GM21381 (cell line): ENCODE data around the gene OR51B2.

Source experiments
- ATAC-seq: cut with Tn5 transposase; IDR thresholded peaks from one replicate; pipeline ENCODE4 v1.9.1; 2021; ENCODE audit warnings: mild to moderate bottlenecking, moderate library complexity; ENCODE audit not compliant: unreplicated experiment

Gene OR51B2

DNA sequence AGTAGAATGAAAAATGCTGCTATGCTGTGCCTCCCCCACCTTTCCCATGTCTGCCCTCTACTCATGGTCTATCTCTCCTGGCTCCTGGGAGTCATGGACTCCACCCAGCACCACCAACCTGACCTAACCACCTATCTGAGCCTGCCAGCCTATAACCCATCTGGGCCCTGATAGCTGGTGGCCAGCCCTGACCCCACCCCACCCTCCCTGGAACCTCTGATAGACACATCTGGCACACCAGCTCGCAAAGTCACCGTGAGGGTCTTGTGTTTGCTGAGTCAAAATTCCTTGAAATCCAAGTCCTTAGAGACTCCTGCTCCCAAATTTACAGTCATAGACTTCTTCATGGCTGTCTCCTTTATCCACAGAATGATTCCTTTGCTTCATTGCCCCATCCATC lies 39.5 kb downstream of the OR51B2 start:
- no peak for ATAC-seq

GRCh38 chr11:5283882-5284281 lies 40.2 kb downstream of the OR51B2 start:
- no peak for ATAC-seq

- ATAC-seq, result no peak
These were observed 41.0 kb downstream of the OR51B2 start for GRCh38 chr11:5283086-5283485.

DNA sequence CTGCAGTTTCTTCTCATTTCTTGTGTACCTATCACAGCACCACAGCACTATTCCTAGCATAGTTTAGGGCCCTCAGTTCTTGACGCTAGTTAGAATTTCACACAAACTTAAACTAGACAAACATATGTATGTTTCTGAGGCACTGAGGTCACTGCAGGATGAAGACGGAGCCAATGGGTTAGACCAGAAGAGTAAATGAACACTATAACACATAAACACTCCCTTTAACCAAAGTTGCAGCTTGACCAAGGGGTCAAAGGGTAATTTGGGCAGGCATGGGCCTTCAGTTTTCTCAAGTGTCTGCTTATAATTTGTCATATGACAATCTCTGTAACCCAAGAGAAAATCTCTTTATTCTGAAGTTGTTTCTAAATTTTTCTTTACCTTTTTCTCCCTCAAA lies 41.5 kb downstream of the OR51B2 start:
- no peak for ATAC-seq

DNA sequence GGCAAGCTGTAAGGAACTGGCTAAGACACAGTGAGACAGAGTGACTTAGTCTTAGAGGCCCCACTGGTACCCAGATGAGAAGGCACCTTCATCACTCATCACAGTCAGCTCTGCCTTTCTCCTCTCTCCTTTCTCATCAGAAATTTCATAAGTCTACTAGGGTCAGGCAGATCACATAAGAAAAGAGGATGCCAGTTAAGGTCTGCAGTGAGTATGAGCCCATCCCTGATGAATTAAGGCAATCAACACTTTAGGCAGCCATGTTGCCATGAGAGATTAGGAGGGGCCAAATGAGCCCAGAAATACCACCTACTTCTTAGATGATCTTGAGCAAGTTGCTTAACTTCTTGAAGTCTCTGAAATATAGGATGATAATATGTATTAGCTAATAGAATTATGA lies 42.5 kb downstream of the OR51B2 start:
- ATAC-seq, result no peak

DNA sequence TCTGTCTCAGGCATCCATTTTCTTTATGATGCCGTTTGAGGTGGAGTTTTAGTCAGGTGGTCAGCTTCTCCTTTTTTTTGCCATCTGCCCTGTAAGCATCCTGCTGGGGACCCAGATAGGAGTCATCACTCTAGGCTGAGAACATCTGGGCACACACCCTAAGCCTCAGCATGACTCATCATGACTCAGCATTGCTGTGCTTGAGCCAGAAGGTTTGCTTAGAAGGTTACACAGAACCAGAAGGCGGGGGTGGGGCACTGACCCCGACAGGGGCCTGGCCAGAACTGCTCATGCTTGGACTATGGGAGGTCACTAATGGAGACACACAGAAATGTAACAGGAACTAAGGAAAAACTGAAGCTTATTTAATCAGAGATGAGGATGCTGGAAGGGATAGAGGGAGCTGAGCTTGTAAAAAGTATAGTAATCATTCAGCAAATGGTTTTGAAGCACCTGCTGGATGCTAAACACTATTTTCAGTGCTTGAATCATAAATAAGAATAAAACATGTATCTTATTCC lies 43.5 kb downstream of the OR51B2 start:
- peak; percentile 94 for ATAC-seq

- ATAC-seq, result no peak
These were observed 44.5 kb downstream of the OR51B2 start for GRCh38 chr11:5279471-5280090.

DNA sequence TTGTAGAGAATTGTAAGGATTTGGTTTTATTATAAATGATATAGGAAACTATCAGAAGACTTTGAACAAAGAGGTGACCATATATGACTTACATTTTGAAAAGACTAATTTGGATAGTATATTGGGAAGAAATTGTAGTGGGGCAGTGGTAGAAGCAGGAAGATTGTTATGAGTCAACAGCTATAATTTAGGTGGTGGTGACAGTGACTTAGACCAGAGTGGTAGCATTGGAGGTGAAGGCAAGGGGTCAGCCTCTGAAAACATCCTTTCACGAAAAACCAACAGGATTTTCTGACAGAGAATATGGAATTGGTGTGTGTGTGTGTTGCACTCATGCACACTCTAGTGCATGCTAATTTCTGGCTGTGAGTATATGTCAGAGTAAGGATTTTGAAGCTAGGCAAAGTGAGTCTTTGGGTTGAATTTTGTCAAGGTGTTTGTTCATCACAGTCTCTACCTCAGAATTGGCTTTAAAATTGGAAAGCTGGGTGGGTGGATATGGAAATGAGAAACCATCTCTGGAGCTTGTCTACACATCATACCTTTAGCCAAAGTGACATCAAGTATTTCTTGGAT lies 46.2 kb downstream of the OR51B2 start:
- ATAC-seq, result no peak

DNA sequence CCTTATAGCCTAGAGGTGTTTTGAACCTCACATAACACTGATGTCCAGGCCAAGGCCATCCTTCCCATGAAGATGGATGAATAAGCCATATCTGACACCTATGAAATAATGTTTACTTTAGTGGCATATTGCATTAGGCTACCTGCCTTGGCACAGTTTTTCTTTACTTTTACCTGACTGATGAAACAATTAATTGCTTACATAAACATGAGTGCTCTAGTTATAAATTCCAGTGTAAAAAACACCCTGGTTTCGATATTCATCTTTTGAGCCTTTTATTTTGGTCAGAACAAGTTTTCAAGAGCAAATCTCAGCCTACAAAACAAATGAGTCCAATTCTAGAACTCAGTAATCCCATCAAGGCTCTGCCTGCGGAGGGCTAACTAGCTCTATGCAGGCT lies 47.4 kb downstream of the OR51B2 start:
- no peak for ATAC-seq

- no peak for ATAC-seq
These were observed 48.6 kb downstream of the OR51B2 start for GRCh38 chr11:5275369-5276110.

DNA sequence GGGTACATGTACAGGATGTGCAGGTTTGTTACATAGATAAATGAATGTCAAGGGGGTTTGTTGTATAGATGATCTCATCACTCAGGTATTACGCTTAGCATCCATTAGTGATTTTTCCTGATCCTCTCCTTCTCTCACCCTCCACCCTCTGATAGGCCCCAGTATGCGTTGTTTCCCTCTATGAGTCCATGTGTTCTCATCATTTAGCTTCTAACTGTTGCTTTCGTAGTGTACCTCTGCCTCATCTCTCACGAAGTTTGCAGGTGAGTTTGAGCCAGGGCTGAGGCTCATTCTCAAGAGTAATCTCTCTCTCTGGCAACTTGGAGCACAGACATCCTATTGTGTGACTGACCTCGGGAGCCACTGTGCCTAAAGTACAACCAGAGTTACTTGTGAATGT lies 49.7 kb downstream of the OR51B2 start:
- no peak for ATAC-seq
